Measurements from ENCODE around the gene POLK. TPM values are rescaled to one million over a fixed set of nuclear protein-coding genes. Genes with fewer than 3 reads are reported as not detected.
A peak's percentile ranks its signal among the peaks of the same experiment; 100 is the strongest.

POLK gene
- total and polyA plus RNA-seq, 2 of the 4 experiments (the other 2 are of a cell fraction), result 10.4 to 24.4 TPM

DNA sequence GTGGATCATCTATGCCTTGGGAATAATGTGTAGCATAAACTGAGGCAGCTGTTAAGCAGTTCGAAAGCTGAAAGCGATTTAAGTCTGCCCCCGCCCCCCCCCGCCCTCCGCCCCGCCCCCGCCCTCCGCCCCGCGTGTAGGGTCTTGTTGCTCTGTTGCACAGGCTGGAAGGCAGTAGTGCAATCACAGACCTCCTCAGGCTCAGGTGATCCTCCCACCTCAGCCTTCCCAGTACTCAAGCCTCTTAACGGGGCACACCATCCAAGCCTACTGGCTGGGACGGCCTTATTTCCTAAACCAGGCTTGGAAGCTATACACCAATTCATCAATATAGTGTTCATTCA, 100.5 kb downstream of the POLK start:
- no peak overlapping the region for H3K23ac ChIP-seq (ENCODE audit: low read depth, low read length)
- in situ Hi-C loops (cut with MboI; ENCODE audit: low sequenced_read_pairs) (no loop called here), intact Hi-C loops (cut with micrococcal nuclease) (no loop called here), dilution Hi-C loops (cut with HindIII; ENCODE audit: low sequenced_read_pairs, unreplicated experiment) (no loop called here)
- no peak overlapping the region for H2BK20ac ChIP-seq (ENCODE audit: low read depth, low read length)
- no peak overlapping the region for H2BK5ac ChIP-seq (ENCODE audit: low read depth, low read length, poor library complexity, severe bottlenecking)
- no TSS peak for BruUV-seq (replicated peaks)
- no peak for TF ChIP-seq USF2 (IDR thresholded peaks at IDR 0.05; ENCODE audit: low read depth, low read length)
- TF ChIP-seq CEBPB (IDR thresholded peaks at IDR 0.05; ENCODE audit: low read depth, low read length), result no peak
- TF ChIP-seq SMC3 (IDR thresholded peaks at IDR 0.05; ENCODE audit: low read depth, low read length), result no peak
- no peak for TF ChIP-seq CTCF (conservative IDR thresholded peaks at IDR 0.05; ENCODE audit: low read depth, low read length)
- TF ChIP-seq MAFK (IDR thresholded peaks at IDR 0.05; ENCODE audit: low read depth, low read length), result no peak
- no peak for TF ChIP-seq FOS (IDR thresholded peaks at IDR 0.05; ENCODE audit: low read depth, low read length)
- TF ChIP-seq BHLHE40 (IDR thresholded peaks at IDR 0.05; ENCODE audit: low read depth, low read length), result no peak
- no peak for TF ChIP-seq RAD21 (IDR thresholded peaks at IDR 0.05; ENCODE audit: low read length)
- TF ChIP-seq NFE2L2 (IDR thresholded peaks at IDR 0.05; ENCODE audit: low read depth, low read length), result no peak
- TF ChIP-seq MXI1 (IDR thresholded peaks at IDR 0.05; ENCODE audit: borderline replicate concordance, low read depth, low read length), result no peak
- TF ChIP-seq MAZ (IDR thresholded peaks at IDR 0.05; ENCODE audit: borderline replicate concordance, low read depth, low read length), result no peak
- no peak for TF ChIP-seq RCOR1 (IDR thresholded peaks at IDR 0.05; ENCODE audit: insufficient replicate concordance, low read length)
- TF ChIP-seq, protein P1, sequence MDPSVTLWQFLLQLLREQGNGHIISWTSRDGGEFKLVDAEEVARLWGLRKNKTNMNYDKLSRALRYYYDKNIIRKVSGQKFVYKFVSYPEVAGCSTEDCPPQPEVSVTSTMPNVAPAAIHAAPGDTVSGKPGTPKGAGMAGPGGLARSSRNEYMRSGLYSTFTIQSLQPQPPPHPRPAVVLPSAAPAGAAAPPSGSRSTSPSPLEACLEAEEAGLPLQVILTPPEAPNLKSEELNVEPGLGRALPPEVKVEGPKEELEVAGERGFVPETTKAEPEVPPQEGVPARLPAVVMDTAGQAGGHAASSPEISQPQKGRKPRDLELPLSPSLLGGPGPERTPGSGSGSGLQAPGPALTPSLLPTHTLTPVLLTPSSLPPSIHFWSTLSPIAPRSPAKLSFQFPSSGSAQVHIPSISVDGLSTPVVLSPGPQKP (IDR thresholded peaks at IDR 0.05; ENCODE audit: borderline replicate concordance, low read depth, low read length), result no peak
- TF ChIP-seq CHD1 (IDR thresholded peaks at IDR 0.05; ENCODE audit: low read depth, low read length), result no peak
- no peak for TF ChIP-seq RFX5 (IDR thresholded peaks at IDR 0.05; ENCODE audit: low read depth, low read length)
- TF ChIP-seq POLR2A (IDR thresholded peaks at IDR 0.05; ENCODE audit: low read depth, low read length), result no peak
- H2AFZ ChIP-seq (replicated peaks; ENCODE audit: low read length, poor library complexity), result no peak overlapping the region
- CTCF ChIA-PET, result no interaction called here
- no peak overlapping the region for H2AK9ac ChIP-seq (replicated peaks; ENCODE audit: low read depth, low read length, poor library complexity)
- H3K9ac ChIP-seq (ENCODE audit: low read depth, low read length), result no peak overlapping the region
- no peaks in the 10 kb centered on the region for H3K36me3 ChIP-seq (ENCODE audit: control insufficient read depth, insufficient read depth, low read length)
- H3K4me2 ChIP-seq (ENCODE audit: low read depth, low read length), result peak overlapping the region; percentile 87
- H3K27me3 ChIP-seq (ENCODE audit: control insufficient read depth, insufficient read depth, low read length), result no peaks in the 10 kb centered on the region
- no peaks in the 10 kb centered on the region for H3K79me1 ChIP-seq (ENCODE audit: low read depth in 1 of 2, low read length in 2 of 2)
- no peak for ATAC-seq (ENCODE audit: low read depth)
- no peak overlapping the region for H4K5ac ChIP-seq (ENCODE audit: low read depth, low read length)
- H3K4ac ChIP-seq (ENCODE audit: low read depth, low read length), result no peak overlapping the region
- H2AK5ac ChIP-seq (ENCODE audit: low read depth, low read length), result no peak overlapping the region
- no peak overlapping the region for H3K14ac ChIP-seq (replicated peaks; ENCODE audit: low read depth, low read length)
- no peak overlapping the region for H3K56ac ChIP-seq (ENCODE audit: extremely low read depth, insufficient read depth, low read length)
- no peak overlapping the region for H4K91ac ChIP-seq (ENCODE audit: insufficient read depth, low read depth, low read length)
- no peak for DNase-seq
- H3K4me3 ChIP-seq (ENCODE audit: insufficient read depth, low read depth, low read length), result peak overlapping the region; percentile 40; the same call in 1 of the 2 replicates
- H3K9me1 ChIP-seq (ENCODE audit: insufficient read depth, low read length), result no peaks in the 10 kb centered on the region
- H3K18ac ChIP-seq (ENCODE audit: low read depth, low read length), result no peak overlapping the region
- no peak overlapping the region for H2BK15ac ChIP-seq (ENCODE audit: low read depth, low read length)
- no peaks in the 10 kb centered on the region for H3K9me3 ChIP-seq (ENCODE audit: control insufficient read depth, insufficient read depth, low read length)
- H2BK120ac ChIP-seq (ENCODE audit: low read depth, low read length), result no peak overlapping the region
- H3K4me1 ChIP-seq (ENCODE audit: control insufficient read depth, insufficient read depth, low read length), result no peaks in the 10 kb centered on the region
- no peak overlapping the region for H3K27ac ChIP-seq (ENCODE audit: insufficient read depth, low read length)
- POLR2A ChIA-PET (ENCODE audit: unreplicated experiment), result no interaction called here
- WGBS, 2 experiments (ENCODE audit: extremely low coverage in 2 of 2, insufficient read length in 1 of 2), result 80% methylated on average over 1 of the region's 12 CpGs; no CpG with 5 or more reads in 1 of the 2 experiments
- no peaks in the 10 kb centered on the region for H4K20me1 ChIP-seq (ENCODE audit: insufficient read depth, low read length)
- H4K8ac ChIP-seq (ENCODE audit: low read depth in 2 of 2, low read length in 2 of 2), result no peak overlapping the region
